ENCODE data around the gene GRWD1.
"Not testable (repeated sequence)": the region's sequence is repeated elsewhere in the genome, so short reads cannot be mapped to it uniquely, and the experiment has no call there.

Gene GRWD1

GRCh38 chr19:48480558-48481500 is 35.0 kb downstream of the GRWD1 start:
- peak; percentile 62 for DNase-seq

GRCh38 chr19:48481846-48482639 is 36.3 kb downstream of the GRWD1 start:
- no peak for DNase-seq

GRCh38 chr19:48483301-48483700 is 37.5 kb downstream of the GRWD1 start:
- no peak for DNase-seq

DNA sequence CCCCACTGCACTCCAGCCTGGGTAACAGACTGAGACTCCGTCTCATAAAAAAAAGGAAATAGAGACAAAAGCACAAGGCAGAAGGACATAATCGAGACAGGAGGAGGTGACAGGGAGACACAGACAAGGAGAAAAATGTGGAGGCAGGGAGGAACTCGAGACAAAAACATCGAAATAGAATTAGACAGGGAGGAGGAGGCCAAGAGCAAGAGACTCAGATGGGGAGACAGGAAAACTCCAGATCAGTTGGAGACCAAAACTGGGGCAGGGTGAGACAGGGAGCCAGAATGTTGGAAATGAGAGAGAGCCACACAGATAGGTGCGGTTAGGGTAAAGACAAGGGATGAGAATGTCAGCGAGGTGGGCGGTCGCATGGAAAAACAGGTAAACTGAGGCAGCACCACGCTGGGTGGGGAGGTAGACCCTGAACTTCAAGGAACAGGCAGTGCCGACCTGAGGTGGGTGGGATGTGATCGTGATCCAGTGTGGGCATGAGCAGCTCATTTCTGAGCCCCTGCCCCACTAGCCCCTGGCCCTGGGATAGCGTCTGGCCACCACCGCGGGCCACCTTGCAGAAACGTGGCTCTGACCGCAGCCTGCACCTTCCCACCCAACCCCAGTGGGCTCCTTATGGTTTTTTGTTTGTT is 38.6 kb downstream of the GRWD1 start:
- no peak for DNase-seq

GRCh38 chr19:48484931-48485612 is 39.3 kb downstream of the GRWD1 start:
- no peak for DNase-seq

- DNase-seq = not testable (repeated sequence)
Measured at GRCh38 chr19:48486706-48487105, 40.9 kb downstream of the GRWD1 start.

GRCh38 chr19:48487544-48487943 is 41.8 kb downstream of the GRWD1 start:
- DNase-seq = no peak

DNA sequence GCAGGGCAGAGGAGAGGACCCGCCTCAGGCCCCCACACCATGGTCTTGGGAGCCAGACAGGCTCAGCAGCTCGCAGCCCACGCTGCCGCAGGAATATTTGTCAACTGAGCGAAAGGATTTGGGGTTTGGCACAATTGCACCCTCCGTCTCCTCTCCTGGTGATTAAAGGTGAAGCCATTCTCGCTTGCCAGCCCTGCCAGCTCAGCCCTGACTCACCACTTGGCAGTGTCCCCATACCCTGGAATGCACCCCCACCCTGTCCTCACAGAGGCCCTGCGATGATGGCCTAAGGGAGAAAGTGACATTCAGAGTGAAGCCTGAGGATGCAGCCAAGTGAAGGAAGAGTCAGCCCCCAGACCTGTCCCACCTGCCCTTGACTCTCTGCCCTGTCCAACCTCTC is 42.2 kb downstream of the GRWD1 start:
- DNase-seq = no peak

- DNase-seq = not testable (repeated sequence)
Measured at GRCh38 chr19:48488478-48488877, 42.7 kb downstream of the GRWD1 start.

GRCh38 chr19:48489608-48490216 is 43.9 kb downstream of the GRWD1 start:
- peak; percentile 85 for DNase-seq

GRCh38 chr19:48490981-48491792 is 45.4 kb downstream of the GRWD1 start:
- peak; percentile 53 for DNase-seq

DNA sequence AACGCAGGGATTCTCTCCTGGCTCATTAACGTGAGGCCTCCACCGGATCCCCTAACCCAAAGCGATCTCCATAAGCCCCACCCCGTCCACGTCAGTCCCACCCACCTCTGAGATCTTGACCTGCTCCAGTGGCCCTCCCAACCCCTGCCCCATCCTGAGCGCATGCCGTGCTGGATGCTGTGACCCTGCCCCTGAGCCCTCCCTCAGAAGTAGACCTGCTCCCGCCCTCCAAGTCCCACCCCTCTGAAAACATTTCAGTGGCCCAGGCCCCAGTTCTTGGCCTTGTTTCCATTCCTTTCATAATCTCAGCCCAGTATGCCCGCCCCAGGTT is 46.0 kb downstream of the GRWD1 start:
- no peak for DNase-seq

DNA sequence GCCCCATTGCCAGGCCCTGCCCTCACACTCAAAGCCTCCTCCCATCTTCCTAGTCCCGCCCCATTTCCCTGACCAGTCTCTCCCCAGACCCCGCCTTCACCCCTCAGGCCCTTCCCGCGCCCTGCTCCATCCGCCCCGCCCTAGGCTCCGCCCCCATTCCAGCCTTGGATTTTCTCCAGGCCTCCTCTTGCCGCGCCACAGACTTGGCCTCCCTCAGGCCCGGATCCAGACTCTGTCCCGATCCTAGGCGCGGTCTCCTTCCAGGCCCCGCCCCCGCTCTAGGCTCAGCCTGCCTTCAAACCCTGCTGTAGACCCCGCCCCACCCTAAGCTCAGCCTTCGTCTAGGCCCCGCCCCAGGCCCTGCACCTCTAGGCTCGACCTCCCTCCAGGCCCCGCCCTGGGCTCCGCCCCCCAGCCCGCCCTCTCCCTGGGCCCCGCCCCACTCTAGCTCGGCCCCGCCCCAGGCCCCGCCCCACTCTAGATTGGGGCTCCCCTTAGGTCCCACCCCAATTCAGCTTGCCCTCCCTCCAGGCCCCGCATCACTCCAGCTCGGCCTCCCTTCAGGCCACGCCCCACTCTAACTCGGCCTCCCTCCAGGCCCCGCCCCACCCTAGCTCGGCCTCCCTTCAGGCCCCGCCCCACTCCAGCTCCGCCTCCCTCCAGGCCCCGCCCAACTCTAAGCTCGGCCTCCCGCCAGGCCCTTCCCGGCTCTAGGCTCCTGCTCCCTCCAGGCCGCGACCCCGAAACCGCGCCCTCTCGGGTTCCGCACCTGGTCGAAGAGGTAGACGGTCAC is 47.3 kb downstream of the GRWD1 start:
- DNase-seq = peak; percentile 77

DNA sequence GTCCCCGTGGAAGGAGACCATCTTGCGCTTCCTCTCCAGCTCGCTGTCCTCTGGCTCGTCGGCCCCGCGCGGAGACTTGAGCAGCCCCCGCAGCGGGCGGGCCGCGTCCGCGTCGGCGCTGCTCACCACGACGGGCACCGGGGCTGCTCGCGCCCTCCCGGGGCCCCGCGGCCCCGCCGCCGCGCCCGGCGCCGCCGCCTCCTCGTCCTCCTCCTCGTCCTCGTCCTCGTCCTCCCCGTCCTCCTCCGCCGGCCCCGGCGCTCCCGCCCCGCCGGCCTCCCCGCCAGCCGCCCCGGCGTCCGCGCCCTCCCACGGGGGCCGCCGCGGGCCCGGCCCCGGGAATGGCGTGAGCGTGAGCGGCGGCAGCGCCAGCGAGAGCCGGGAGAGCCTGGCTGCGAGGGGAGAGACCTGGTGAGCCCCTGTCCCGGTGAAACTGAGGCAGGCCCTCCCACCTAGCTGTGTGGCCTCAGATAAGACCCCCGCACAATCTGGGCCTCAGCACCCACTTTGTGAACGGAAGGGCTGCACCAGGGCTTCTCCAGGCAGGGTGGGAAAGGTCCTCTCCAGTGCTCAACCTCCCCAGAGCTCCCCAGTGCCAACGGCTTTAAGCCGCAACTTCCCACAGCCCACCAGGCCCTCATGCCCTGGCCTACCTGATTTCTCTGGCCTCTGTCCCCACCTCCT is 48.1 kb downstream of the GRWD1 start:
- no peak for DNase-seq

DNA sequence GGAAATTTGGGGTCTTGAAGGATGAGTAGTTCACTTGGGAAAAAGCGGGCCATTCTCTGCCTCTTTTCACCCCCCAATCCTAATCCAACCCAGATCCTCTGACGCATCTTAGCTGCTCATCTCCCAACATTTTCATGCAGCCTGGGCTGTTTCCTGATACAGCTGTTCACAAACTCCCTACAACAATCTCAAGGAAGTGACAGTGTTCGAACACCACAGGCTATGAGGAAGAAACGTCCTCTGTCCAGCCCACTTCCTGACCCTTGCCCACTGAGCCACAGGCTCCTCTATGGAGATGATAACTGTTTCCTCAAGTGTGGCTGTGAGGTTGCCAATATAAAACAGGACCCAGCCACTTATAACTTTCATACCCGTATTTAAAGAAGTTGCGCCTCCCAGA is 49.6 kb downstream of the GRWD1 start:
- no peak for DNase-seq

GRCh38 chr19:48496959-48497727 is 51.4 kb downstream of the GRWD1 start:
- no peak for DNase-seq

GRCh38 chr19:48497728-48498594 is 52.2 kb downstream of the GRWD1 start:
- DNase-seq = no peak

DNA sequence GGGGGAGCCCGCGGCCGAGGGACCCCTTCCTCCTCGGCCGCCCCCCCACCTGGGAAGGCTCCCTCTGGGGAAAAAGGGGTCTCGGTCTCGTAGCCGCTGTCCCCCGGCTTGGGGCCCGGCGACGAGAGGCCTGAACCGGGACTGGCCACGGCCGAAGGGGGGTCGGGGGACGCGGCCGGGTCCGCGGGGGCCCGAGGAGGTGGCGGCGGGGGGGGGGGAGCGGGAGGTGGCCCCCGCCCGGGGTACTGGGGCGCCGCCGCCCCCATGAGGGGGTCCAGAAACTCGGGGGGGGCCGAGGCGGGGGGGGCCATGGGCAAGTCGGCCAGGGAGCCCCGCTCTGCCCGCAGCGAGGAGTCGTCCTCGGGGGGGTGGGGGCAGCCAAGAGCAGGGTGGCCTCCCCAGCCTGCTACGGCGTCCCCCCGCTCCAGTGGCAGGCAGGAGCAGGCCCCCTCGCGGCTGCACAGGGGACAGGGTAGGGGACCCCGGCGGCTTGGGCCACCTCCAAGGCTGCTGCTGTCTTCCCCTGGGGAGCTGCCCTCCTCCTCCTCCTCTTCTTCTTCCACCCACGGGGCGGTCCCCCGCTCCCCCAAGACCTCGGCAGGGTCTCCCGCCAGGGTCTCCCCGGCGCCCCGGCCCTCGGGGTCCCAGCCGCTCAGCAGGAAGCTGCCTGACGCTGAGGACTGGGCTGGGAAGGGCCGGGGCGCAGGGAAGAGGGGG is 53.0 kb downstream of the GRWD1 start:
- DNase-seq = no peak

All from activated naive CD4-positive, alpha-beta T cell treated with Interleukin-2 at 50 U/mL for 16 hours (primary cell).